Kidney (tissue), 14 donors: ENCODE data around the gene SIPA1L2. TPM values are rescaled to one million over a fixed set of nuclear protein-coding genes. Genes with fewer than 3 reads are reported as not detected.

Experiments used
- DNase-seq, 5 donors: peaks; one replicate each; pipeline ENCODE4 v3.0.0-alpha.2; 2013 to 2020
- FAIRE-seq: peaks from 2 replicates; lab custom pipeline; 2012; peaks lifted over from hg19 to GRCh38; lab: Jason Lieb, UNC
- H3K27ac ChIP-seq, 2 donors: one replicate each; pipeline ENCODE4 v1.7.0; 2013; ENCODE audit warnings: low read depth in 2 of 2, low read length in 2 of 2, inconsistent platforms in 1 of 2
- H3K27me3 ChIP-seq: one replicate; pipeline ENCODE4 v1.7.1; 2013; ENCODE audit warnings: low read length, inconsistent platforms; ENCODE audit not compliant: control insufficient read depth, insufficient read depth
- H3K36me3 ChIP-seq, 3 donors: one replicate each; pipeline versions ENCODE4 v1.7.0 to v1.7.1; 2013; ENCODE audit warnings: low read length in 3 of 3, control low read depth in 1 of 3, inconsistent platforms in 1 of 3; ENCODE audit not compliant: insufficient read depth in 3 of 3, control insufficient read depth in 2 of 3
- H3K4me1 ChIP-seq, 3 donors: one replicate each; pipeline versions ENCODE4 v1.7.0 to v1.7.1; 2013; ENCODE audit warnings: low read length in 3 of 3, inconsistent platforms in 1 of 3, low read depth in 1 of 3; ENCODE audit not compliant: control insufficient read depth in 2 of 3, insufficient read depth in 2 of 3
- H3K4me3 ChIP-seq, 3 donors: one replicate each; pipeline versions ENCODE4 v1.7.0 to v1.8.1; 2013; ENCODE audit warnings: low read length in 3 of 3, control low read depth in 1 of 3, inconsistent platforms in 1 of 3
- H3K9ac ChIP-seq, 3 donors: one replicate each; pipeline versions ENCODE4 v1.7.0 to v1.7.1; 2013; ENCODE audit warnings: low read length in 3 of 3, control low read depth in 1 of 3, inconsistent platforms in 1 of 3
- H3K9me3 ChIP-seq, 3 donors: one replicate each; pipeline versions ENCODE4 v1.7.0 to v1.7.1; 2013; ENCODE audit warnings: low read length in 3 of 3, control low read depth in 1 of 3, inconsistent platforms in 1 of 3; ENCODE audit not compliant: control insufficient read depth in 2 of 3, insufficient read depth in 1 of 3
- CTCF ChIP-seq: IDR thresholded peaks from 3 replicates; pipeline ENCODE4 v1.5.1; 2012; ENCODE audit warnings: mild to moderate bottlenecking, moderate library complexity, borderline replicate concordance; ENCODE audit not compliant: insufficient read depth; ENCODE audit errors: extremely low read depth
- intact Hi-C: fragments of 100-400 bp; cut with DNase I; formaldehyde crosslinking; loops from one replicate; pipeline ENCODE4 v1.11.1; 2022
- polyA plus RNA-seq: library from polyadenylated mRNA; stranded (reverse); fragments of 350-450 nt; fragmentation: Illumina TruSeq; extraction: RNeasy Lipid Tissue Mini Kit (QIAGEN cat#74804); gene quantifications from one replicate; pipeline ENCODE4 v1.2.3, GENCODE V29; 2014; ENCODE audit warnings: low read depth, low replicate concordance; ENCODE audit not compliant: insufficient read depth
- total RNA-seq: library from RNA; stranded (reverse); fragmentation: NEBNext Ultra II Directional; extraction: Animal tissue kit (Norgen Biotek cat#: 25700); gene quantifications from one replicate; pipeline ENCODE4 v1.2.1, GENCODE V29; 2021
- donor health status: control.
- donor health status: control.
- donor health status: control.
- donor health status: control.
- donor health status: control.
- donor health status: DM: yes; HTN: yes; CAD: no.
- donor health status: Normal renal cell carcinoma (clear cell type).

The SIPA1L2 gene
- total and polyA plus RNA-seq, 2 donors from 2014 or later, result 4.0 to 20.2 TPM

DNA sequence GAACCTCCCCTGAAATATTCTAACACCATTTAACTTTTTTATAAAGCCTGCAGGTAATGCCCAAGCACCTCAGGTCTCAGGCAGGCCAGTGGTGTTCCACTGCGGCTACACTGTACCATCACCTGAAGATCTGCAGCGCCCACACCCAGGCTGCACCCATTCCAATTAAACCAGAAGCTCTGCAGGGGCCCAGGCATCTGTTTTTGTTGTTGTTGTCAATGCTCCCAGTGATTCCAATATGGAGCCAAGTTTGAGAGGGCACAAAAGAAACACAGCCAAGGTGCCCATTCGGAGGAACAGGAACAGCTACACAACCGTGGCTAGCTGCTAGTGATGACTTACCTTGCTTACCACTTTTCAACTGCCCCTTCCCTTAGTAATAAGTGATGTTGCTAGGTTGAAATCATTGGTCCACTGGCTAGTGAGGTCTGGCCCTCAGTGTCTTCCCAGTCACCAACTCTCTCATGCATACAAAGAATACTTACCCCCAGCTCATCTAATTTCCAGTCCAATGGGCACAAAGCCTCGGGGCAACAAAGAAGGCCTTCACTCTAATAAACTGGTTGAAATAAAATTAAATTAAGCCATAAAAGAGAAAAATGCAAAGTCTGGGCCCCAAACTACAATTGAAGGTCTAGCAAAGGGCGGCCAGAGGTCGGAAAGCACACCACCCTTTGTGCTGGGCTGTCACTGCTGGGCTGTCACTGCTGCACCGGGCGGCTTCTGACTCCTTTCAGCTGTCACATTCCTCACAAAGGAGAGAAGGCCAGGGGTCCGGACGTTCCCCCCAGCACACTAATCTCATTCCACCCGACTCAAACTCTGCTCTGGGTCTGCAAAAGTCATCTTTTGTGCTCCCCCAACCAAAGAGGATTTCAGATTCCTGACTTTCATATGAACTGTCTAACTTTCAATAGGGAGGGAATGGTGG is 34.9 kb downstream of the SIPA1L2 start:
- no peak for FAIRE-seq

GRCh38 chr1:232593717-232594502 is 36.0 kb downstream of the SIPA1L2 start:
- Histone ChIP-seq H3K36me3 (no peaks in the 10 kb centered on the region), H3K27me3 (no peaks in the 10 kb centered on the region), H3K9me3 (no peaks in the 10 kb centered on the region), H3K4me1 (peaks cover 0 to 6% (median 4%) of the 10 kb centered on the region in 3 donors), H3K27ac (no peak overlapping the region), H3K9ac (no peak overlapping the region), H3K4me3 (no peak overlapping the region)
- intact Hi-C loops, result no loop called here
- no peak for FAIRE-seq
- DNase-seq, result no peak
- TF ChIP-seq CTCF, result no peak

More for the DNA sequence above, 34.9 kb downstream of the SIPA1L2 start:
- Histone ChIP-seq H3K9ac (no peak overlapping the region), H3K27me3 (no peaks in the 10 kb centered on the region), H3K36me3 (no peaks in the 10 kb centered on the region), H3K27ac (no peak overlapping the region), H3K9me3 (no peaks in the 10 kb centered on the region), H3K4me3 (no peak overlapping the region), H3K4me1 (peaks cover 0 to 13% (median 4%) of the 10 kb centered on the region in 3 donors)
- intact Hi-C loops, result no loop called here
- DNase-seq, result peak in 2 of 5 donors; percentile 24 to 36
- TF ChIP-seq CTCF, result no peak

- TF ChIP-seq CTCF, result no peak
- DNase-seq, result no peak
- H3K36me3 ChIP-seq, result no peaks in the 10 kb centered on the region
- H3K9me3 ChIP-seq, result no peaks in the 10 kb centered on the region
- peak overlapping the region in 1 of 2 donors; percentile 8 for H3K27ac ChIP-seq
- H3K27me3 ChIP-seq, result no peaks in the 10 kb centered on the region
- no peak for FAIRE-seq
- H3K4me1 ChIP-seq, result peaks cover 0 to 6% (median 4%) of the 10 kb centered on the region in 3 donors
- intact Hi-C loops, result no loop called here
- H3K4me3 ChIP-seq, result no peak overlapping the region
- no peak overlapping the region for H3K9ac ChIP-seq
Observed at GRCh38 chr1:232591344-232591743, 38.6 kb downstream of the SIPA1L2 start.
